HFF-Myc (cell line): ENCODE measurements around the gene GPC5.

ENCODE experiments used
- DNase-seq: peaks from one replicate; pipeline ENCODE4 v3.0.0-alpha.2; 2011; ENCODE audit warnings: low read depth; ENCODE audit errors: extremely low read depth
- H3K4me3 ChIP-seq: replicated peaks from 2 replicates; pipeline ENCODE4 v1.5.1; 2011; ENCODE audit warnings: low read depth, mild to moderate bottlenecking, control low read depth, low read length
- TF ChIP-seq, protein P1 (sequence below): IDR thresholded peaks from 2 replicates; pipeline ENCODE4 v1.5.1; 2012; ENCODE audit warnings: mild to moderate bottlenecking, low read depth, low read length, control low read depth; ENCODE audit errors: missing control alignments

The GPC5 gene

DNA sequence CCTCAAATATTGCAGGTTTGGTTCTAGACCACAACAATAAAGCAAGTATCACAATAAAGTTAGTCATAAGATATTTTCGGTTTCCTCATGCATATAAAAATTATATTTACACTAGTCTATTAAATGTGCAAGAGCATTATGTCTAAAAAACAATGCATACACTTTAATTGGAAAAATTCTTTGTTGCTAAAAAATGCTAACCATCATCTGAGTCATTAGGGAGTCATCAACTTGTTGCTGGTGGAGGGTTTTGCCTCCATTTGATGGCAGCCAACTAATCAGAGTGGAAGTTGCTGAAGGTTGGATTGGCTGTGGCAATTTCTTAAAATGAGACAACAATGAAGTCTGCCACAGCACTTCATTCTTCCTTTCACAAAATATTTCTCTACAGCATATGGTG lies 1405.9 kb downstream of the GPC5 start:
- TF ChIP-seq, protein P1, sequence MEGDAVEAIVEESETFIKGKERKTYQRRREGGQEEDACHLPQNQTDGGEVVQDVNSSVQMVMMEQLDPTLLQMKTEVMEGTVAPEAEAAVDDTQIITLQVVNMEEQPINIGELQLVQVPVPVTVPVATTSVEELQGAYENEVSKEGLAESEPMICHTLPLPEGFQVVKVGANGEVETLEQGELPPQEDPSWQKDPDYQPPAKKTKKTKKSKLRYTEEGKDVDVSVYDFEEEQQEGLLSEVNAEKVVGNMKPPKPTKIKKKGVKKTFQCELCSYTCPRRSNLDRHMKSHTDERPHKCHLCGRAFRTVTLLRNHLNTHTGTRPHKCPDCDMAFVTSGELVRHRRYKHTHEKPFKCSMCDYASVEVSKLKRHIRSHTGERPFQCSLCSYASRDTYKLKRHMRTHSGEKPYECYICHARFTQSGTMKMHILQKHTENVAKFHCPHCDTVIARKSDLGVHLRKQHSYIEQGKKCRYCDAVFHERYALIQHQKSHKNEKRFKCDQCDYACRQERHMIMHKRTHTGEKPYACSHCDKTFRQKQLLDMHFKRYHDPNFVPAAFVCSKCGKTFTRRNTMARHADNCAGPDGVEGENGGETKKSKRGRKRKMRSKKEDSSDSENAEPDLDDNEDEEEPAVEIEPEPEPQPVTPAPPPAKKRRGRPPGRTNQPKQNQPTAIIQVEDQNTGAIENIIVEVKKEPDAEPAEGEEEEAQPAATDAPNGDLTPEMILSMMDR: no peak
- no peak overlapping the region for H3K4me3 ChIP-seq
- DNase-seq: no peak

GRCh38 chr13:92804926-92805325 lies 1406.5 kb downstream of the GPC5 start:
- H3K4me3 ChIP-seq: no peak overlapping the region
- TF ChIP-seq, protein P1: no peak
- no peak for DNase-seq

DNA sequence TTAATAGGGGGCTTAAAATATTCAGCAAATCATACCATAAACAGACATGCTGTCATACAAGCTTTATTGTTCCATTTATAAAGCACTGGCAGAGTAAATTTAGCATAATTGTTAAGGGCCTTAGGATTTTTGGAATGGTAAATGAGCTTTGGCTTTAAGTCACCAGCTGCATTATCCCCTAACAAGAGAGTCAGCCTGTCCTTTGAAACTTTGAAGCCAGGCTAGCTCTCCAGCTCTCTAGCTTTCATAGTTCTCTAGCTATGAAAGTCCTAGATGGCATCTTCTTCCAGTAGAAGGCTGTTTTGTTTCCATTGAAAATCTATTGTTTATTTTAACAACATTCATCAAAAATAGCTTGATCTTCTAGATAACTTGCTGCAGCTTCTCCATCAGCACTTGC lies 1407.3 kb downstream of the GPC5 start:
- H3K4me3 ChIP-seq: no peak overlapping the region
- TF ChIP-seq, protein P1: no peak
- DNase-seq: no peak

- DNase-seq: no peak
- H3K4me3 ChIP-seq: no peak overlapping the region
These were observed 1407.8 kb downstream of the GPC5 start for GRCh38 chr13:92806215-92806614.

GRCh38 chr13:92807353-92807752 lies 1408.9 kb downstream of the GPC5 start:
- no peak for DNase-seq
- TF ChIP-seq, protein P1: no peak
- H3K4me3 ChIP-seq: no peak overlapping the region

More at GRCh38 chr13:92806215-92806614, 1407.8 kb downstream of the GPC5 start:
- TF ChIP-seq, protein P1: no peak

GRCh38 chr13:92807966-92808365 lies 1409.5 kb downstream of the GPC5 start:
- TF ChIP-seq, protein P1: no peak
- no peak for DNase-seq
- H3K4me3 ChIP-seq: no peak overlapping the region

GRCh38 chr13:92821324-92821723 lies 1422.9 kb downstream of the GPC5 start:
- H3K4me3 ChIP-seq: no peak overlapping the region
- TF ChIP-seq, protein P1: no peak
- no peak for DNase-seq
